K562 (cell line): ENCODE results near the gene ANKRD44. TPM values are rescaled to one million over a fixed set of nuclear protein-coding genes. Genes with fewer than 3 reads are reported as not detected.

Source experiments
- ATAC-seq: fragments of 200-7000 bp; cut with Tn5 transposase; 3 replicates; pipeline ENCODE4 v1.9.1; 2020; ENCODE audit warnings: moderate library complexity
- BruUV-seq: library from RNA; stranded (reverse); fragments of 400-500 nt; replicated peaks from 2 replicates; lab custom pipeline; 2021; lab: Mats Ljungman, UMichigan
- CTCF ChIA-PET: fragments of 300-600 bp; formaldehyde crosslinking; extraction: SDS; loops from one replicate; lab custom pipeline; 2021; ENCODE audit warnings: low intra/inter-chr PET ratio; lab: Yijun Ruan, JAX
- POLR2A ChIA-PET: fragments of 300-600, 350-650 bp; sonication (Branson Sonifier 250); formaldehyde crosslinking; extraction: SDS; loops from one replicate; lab custom pipeline; 2021; ENCODE audit warnings: antibody characterized with exemption, inconsistent platforms; lab: Yijun Ruan, JAX
- DNase-seq, 4 experiments: peaks; one replicate each; pipeline versions ENCODE4 v3.0.0 to v3.0.0-alpha.2; 2011 to 2018; ENCODE audit warnings: low spot score in 3 of 4, mixed read lengths in 3 of 4; ENCODE audit errors: extremely low read depth in 1 of 4
- FAIRE-seq: peaks from 2 replicates; lab custom pipeline; 2011; peaks lifted over from hg19 to GRCh38; lab: Jason Lieb, UNC
- H2AFZ ChIP-seq: 2 replicates; pipeline ENCODE4 v1.6.0; 2011; ENCODE audit warnings: low read depth, low read length, control low read depth, inconsistent platforms
- H3K27ac ChIP-seq: fragments of 200-600 bp; 3 replicates; pipeline ENCODE4 v1.8.0; 2011; ENCODE audit warnings: low read depth, mild to moderate bottlenecking, control low read depth, inconsistent platforms, low read length, moderate library complexity, mixed read lengths; ENCODE audit errors: extremely low read depth
- H3K27me3 ChIP-seq, 2 experiments: fragments of 300-600 bp in 1 of 2; 2 replicates in 1 of 2; 3 replicates in 1 of 2; pipeline versions ENCODE4 v1.6.0 to v1.8.0; 2011; ENCODE audit warnings: inconsistent platforms in 2 of 2, low read length in 2 of 2, mild to moderate bottlenecking in 1 of 2, mixed read lengths in 1 of 2, moderate library complexity in 1 of 2; ENCODE audit not compliant: control insufficient read depth in 2 of 2, insufficient read depth in 2 of 2
- H3K36me3 ChIP-seq: fragments of 300-600 bp; 3 replicates; pipeline ENCODE4 v1.8.0; 2011; ENCODE audit warnings: mild to moderate bottlenecking, low read length, inconsistent platforms; ENCODE audit not compliant: control insufficient read depth, insufficient read depth
- H3K4me1 ChIP-seq, 2 experiments: fragments of 200-600 bp in 1 of 2; replicated peaks in 1 of 2; 2 replicates in 1 of 2; 3 replicates in 1 of 2; pipeline versions ENCODE4 v1.5.1 to v1.8.0; 2011; ENCODE audit warnings: inconsistent platforms in 2 of 2, low read length in 2 of 2, mild to moderate bottlenecking in 1 of 2, mixed read lengths in 1 of 2, moderate library complexity in 1 of 2; ENCODE audit not compliant: control insufficient read depth in 2 of 2, insufficient read depth in 2 of 2
- H3K4me2 ChIP-seq: 2 replicates; pipeline ENCODE4 v1.6.1; 2011; ENCODE audit warnings: low read length, control low read depth, inconsistent platforms, mixed read lengths; ENCODE audit not compliant: insufficient read depth
- H3K4me3 ChIP-seq: fragments of 200-600 bp; sonication (generic), shearing (Covaris generic); 2 replicates; pipeline ENCODE4 v1.5.1; 2016; ENCODE audit warnings: control low read depth, inconsistent platforms
- H3K79me2 ChIP-seq: fragments of 200-600 bp; 3 replicates; pipeline ENCODE4 v1.8.0; 2011; ENCODE audit warnings: low read length, inconsistent platforms; ENCODE audit not compliant: control insufficient read depth, insufficient read depth
- H3K9ac ChIP-seq, 2 experiments: 2 replicates each; pipeline versions ENCODE4 v1.6.0 to v1.6.1; 2011; ENCODE audit warnings: low read depth in 2 of 2, low read length in 2 of 2, control low read depth in 1 of 2, inconsistent platforms in 1 of 2, mild to moderate bottlenecking in 1 of 2, mixed read lengths in 1 of 2; ENCODE audit not compliant: insufficient read depth in 1 of 2
- H3K9me1 ChIP-seq: one replicate; pipeline ENCODE4 v1.6.0; 2011; ENCODE audit warnings: inconsistent platforms, mild to moderate bottlenecking, low read length, moderate library complexity; ENCODE audit not compliant: control insufficient read depth, insufficient read depth
- H3K9me3 ChIP-seq: replicated peaks from 2 replicates; pipeline ENCODE4 v1.5.1; 2011; ENCODE audit warnings: low read depth, low read length, inconsistent platforms; ENCODE audit not compliant: control insufficient read depth, insufficient read depth
- H4K20me1 ChIP-seq: replicated peaks from 2 replicates; pipeline ENCODE4 v1.6.1; 2011; ENCODE audit warnings: low read length, inconsistent platforms, mixed read lengths; ENCODE audit not compliant: control insufficient read depth, insufficient read depth
- JUNB ChIP-seq: fragments of 450-650 bp; formaldehyde crosslinking; conservative IDR thresholded peaks from 2 replicates; pipeline ENCODE4 v1.4.0; 2020; ENCODE audit warnings: mild to moderate bottlenecking
- RAD51 ChIP-seq: fragments of 450-650 bp; IDR thresholded peaks from 2 replicates; pipeline ENCODE4 v1.7.1; 2016; ENCODE audit warnings: low read depth, mild to moderate bottlenecking, borderline replicate concordance
- WGBS: fragments of 100-300 bp; shearing (Covaris generic); methylation state at CpG from one replicate; pipeline ENCODE4 v1.1.6; 2016; ENCODE audit warnings: low coverage, mixed read lengths; ENCODE audit not compliant: insufficient coverage; ENCODE audit errors: missing lambda C conversion rate; 5-methylcytosine and 5-hydroxymethylcytosine counted together
- in situ Hi-C: fragments of 300-500 bp; cut with MboI; formaldehyde crosslinking; loops from 4 replicates; pipeline ENCODE4 v1.15.0; 2018; ENCODE audit warnings: inconsistent platforms, mixed read lengths
- intact Hi-C: fragments of 100-400 bp; cut with micrococcal nuclease; formaldehyde crosslinking; loops from 2 replicates; pipeline ENCODE4 v1.14.2; 2022
- polyA plus RNA-seq, 8 experiments: library from polyadenylated mRNA; depleted of rRNA in 4 of 8; stranded (reverse) in 5 of 8; unstranded in 3 of 8; fragments of >200 nt; fragmentation: Nextera tagmentation in 2 of 8; fragmentation: Illumina TruSeq in 1 of 8; extraction: Ambion mirVana in 2 of 8; extraction: Trizol in 1 of 8; gene quantifications; 2 replicates each; pipeline versions ENCODE4 v1.2.1 to v1.2.3, GENCODE V29; 2011 to 2014; ENCODE audit warnings: inconsistent platforms in 1 of 8, missing spikeins in 1 of 8
- total RNA-seq, 7 experiments: library from RNA; depleted of rRNA in 6 of 7; stranded (reverse); fragments of >200 nt in 6 of 7; fragmentation: Illumina TruSeq in 2 of 7; extraction: Trizol in 2 of 7; gene quantifications; 2 replicates each; pipeline versions ENCODE4 v1.2.1 to v1.2.3, GENCODE V29; 2011 to 2021; ENCODE audit warnings: low replicate concordance in 1 of 7
- TF ChIP-seq, protein P1 (sequence below), 2 experiments: fragments of 450-650 bp in 1 of 2; sonication (generic) in 1 of 2; formaldehyde crosslinking in 1 of 2; IDR thresholded peaks in 1 of 2; conservative IDR thresholded peaks in 1 of 2; 2 replicates each; pipeline versions ENCODE4 v1.6.1 to v1.8.1; 2016 to 2023; ENCODE audit warnings: mild to moderate bottlenecking in 2 of 2, moderate library complexity in 2 of 2, inconsistent platforms in 1 of 2, missing genetic modification reagents in 1 of 2
- TF ChIP-seq, protein P2 (sequence below): fragments of 450-650 bp; formaldehyde crosslinking; IDR thresholded peaks from 2 replicates; pipeline ENCODE4 v1.4.0; 2020; ENCODE audit warnings: mild to moderate bottlenecking, moderate library complexity
- TF ChIP-seq, protein P3 (sequence below): fragments of 200-800 bp; sonication (Bioruptor generic); IDR thresholded peaks from 2 replicates; pipeline ENCODE4 v1.6.1; 2017; ENCODE audit warnings: missing genetic modification characterization, missing compliant biosample characterization

ANKRD44 gene
- total and polyA plus RNA-seq, 9 of the 15 experiments (the other 6 are each of a cell fraction or from before 2014, with no cell fraction given): 0.03 to 0.64 (median 0.07) TPM; not detected in 3

DNA sequence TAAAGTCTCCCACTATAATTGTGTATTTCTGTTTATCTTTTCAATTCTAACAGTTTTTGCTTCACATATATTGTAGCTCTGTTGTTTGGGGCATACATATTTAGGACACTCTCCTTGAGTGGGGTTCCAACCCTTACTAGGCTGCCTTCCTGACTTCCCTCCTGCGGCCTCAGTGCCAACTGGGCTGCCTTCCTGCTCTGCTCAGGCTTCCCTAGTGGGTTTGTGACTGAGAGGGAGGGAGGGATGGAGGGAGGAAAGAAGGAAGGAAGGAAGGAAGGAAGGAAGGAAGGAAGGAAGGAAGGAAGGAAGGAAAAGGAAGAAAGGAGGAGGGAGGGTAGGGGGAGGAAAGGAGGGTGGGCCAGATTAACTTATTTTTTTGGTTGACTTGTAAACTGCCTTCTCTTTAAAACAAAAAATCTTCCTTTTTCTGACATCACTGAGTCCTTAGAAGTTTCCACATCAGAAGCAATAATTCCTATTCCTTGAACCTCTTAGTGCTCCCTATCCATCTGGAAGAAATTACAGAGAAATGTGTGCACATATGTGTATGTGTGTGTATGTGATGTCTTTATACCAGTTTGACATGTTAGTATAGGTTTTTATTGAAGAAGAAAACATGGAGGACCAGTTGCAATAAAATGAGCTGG is 238.7 kb downstream of the ANKRD44 start:
- Histone ChIP-seq H2AFZ (no peak overlapping the region), H3K9ac (no peak overlapping the region), H3K79me2 (no peaks in the 10 kb centered on the region), H3K27ac (no peak overlapping the region), H3K36me3 (no peaks in the 10 kb centered on the region), H3K9me1 (no peaks in the 10 kb centered on the region), H3K9me3 (no peaks in the 10 kb centered on the region), H3K27me3 (no peaks in the 10 kb centered on the region), H3K4me1 (no peaks in the 10 kb centered on the region), H3K4me2 (no peak overlapping the region), H3K4me3 (no peak overlapping the region), H4K20me1 (no peaks in the 10 kb centered on the region)
- BruUV-seq: no TSS peak
- in situ Hi-C loops: no loop called here
- ChIA-PET POLR2A (no interaction called here), CTCF (no interaction called here)
- no peak for DNase-seq
- FAIRE-seq: no peak
- no CpG with 5 or more reads among the region's 1 CpG for WGBS
- intact Hi-C loops: loop anchor here (10.0 kb wide), 1 partner anchor 303 kb away; no protein-coding TSS in a partner anchor
- TF ChIP-seq, protein P1, sequence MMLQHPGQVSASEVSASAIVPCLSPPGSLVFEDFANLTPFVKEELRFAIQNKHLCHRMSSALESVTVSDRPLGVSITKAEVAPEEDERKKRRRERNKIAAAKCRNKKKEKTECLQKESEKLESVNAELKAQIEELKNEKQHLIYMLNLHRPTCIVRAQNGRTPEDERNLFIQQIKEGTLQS (IDR thresholded peaks at IDR 0.05): no peak
- TF ChIP-seq, protein P1 (CRISPR knock-in tag; conservative IDR thresholded peaks at IDR 0.05): no peak
- TF ChIP-seq JUNB (CRISPR knock-in tag) (no peak), RAD51 (no peak)
- TF ChIP-seq, protein P2, sequence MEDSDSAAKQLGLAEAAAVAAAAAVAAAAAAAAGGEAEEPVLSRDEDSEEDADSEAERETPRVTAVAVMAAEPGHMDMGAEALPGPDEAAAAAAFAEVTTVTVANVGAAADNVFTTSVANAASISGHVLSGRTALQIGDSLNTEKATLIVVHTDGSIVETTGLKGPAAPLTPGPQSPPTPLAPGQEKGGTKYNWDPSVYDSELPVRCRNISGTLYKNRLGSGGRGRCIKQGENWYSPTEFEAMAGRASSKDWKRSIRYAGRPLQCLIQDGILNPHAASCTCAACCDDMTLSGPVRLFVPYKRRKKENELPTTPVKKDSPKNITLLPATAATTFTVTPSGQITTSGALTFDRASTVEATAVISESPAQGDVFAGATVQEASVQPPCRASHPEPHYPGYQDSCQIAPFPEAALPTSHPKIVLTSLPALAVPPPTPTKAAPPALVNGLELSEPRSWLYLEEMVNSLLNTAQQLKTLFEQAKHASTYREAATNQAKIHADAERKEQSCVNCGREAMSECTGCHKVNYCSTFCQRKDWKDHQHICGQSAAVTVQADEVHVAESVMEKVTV (CRISPR knock-in tag): no peak
- TF ChIP-seq, protein P3, sequence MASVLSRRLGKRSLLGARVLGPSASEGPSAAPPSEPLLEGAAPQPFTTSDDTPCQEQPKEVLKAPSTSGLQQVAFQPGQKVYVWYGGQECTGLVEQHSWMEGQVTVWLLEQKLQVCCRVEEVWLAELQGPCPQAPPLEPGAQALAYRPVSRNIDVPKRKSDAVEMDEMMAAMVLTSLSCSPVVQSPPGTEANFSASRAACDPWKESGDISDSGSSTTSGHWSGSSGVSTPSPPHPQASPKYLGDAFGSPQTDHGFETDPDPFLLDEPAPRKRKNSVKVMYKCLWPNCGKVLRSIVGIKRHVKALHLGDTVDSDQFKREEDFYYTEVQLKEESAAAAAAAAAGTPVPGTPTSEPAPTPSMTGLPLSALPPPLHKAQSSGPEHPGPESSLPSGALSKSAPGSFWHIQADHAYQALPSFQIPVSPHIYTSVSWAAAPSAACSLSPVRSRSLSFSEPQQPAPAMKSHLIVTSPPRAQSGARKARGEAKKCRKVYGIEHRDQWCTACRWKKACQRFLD: no peak
- no peak for ATAC-seq
